ENCODE results near the gene ZBTB7B.

Gene ZBTB7B

DNA sequence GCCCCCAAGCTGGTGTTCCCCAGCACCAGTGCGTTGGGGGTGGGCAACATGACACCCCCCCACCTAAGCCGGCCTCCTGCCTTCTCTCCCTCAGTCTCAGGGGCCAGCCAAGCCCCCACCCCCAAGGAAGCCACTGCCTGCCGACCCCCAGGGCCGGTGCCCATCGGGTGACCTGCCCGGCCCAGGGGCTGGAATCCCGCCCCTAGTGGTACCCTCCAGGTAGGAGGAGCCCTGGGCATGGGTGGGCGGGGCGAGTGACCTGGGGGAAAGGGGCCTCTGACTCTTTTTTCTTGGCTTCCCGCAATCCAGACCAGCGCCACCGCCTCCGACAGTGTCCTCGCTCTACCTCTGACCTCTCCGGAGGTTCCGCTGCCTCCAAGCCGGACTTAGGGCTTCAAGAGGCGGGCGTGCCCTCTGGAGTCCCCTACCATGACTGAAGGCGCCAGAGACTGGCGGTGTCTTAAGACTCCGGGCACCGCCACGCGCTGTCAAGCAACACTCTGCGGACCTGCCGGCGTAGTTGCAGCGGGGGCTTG is 59.6 kb downstream of the ZBTB7B start:
- no peak for DNase-seq (ENCODE audit: low spot score in 2 of 2)
- H3K27ac Mint-ChIP-seq (ENCODE audit: low read depth) = no peak overlapping the region
- ATAC-seq (replicated peaks; ENCODE audit: extremely low read depth, poor library complexity, severe bottlenecking) = no peak
- no peaks in the 10 kb centered on the region for H3K9me3 Mint-ChIP-seq
- H3K27me3 Mint-ChIP-seq = no peaks in the 10 kb centered on the region
- peaks cover 14% of the 10 kb centered on the region for H3K36me3 Mint-ChIP-seq (ENCODE audit: insufficient read depth)
- H3K4me3 Mint-ChIP-seq = peak overlapping the region; percentile 81
- peaks cover 37% of the 10 kb centered on the region for H3K4me1 Mint-ChIP-seq

DNA sequence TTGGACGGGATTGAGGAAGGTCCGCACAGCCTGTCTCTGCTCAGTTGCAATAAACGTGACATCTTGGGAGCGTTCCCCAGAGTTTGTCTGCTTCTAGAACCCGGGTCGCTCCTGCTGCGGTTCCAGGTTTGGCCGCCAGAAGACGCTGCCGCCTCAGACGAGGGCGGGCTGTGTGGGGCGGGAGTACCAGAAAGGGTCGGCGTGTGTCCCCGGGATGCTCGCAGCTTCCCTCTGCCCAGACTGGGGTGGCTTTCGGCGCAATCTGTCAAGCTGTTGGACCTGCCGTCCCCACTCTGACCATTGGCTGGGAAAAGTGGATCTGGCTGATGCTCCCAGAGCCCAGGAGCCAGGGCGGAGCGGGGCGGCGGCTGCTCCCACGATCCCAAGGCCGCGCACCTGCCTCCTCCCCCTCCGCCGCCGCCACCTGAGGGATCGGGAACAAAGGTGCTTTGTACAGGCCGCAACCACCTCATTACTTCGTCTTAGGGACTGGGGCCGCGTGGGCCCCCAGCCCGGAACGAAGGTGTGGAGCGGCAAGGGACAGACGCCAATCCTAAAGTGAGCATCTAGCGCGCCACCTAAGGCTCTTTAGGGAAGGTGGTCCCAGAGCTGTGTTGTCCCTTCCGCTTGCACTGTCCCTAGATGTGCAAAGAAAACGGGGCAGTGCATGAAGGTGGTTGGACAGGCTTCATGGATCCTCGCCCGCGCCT is 60.3 kb downstream of the ZBTB7B start:
- H3K27ac Mint-ChIP-seq (ENCODE audit: low read depth) = peak overlapping the region; percentile 79

DNA sequence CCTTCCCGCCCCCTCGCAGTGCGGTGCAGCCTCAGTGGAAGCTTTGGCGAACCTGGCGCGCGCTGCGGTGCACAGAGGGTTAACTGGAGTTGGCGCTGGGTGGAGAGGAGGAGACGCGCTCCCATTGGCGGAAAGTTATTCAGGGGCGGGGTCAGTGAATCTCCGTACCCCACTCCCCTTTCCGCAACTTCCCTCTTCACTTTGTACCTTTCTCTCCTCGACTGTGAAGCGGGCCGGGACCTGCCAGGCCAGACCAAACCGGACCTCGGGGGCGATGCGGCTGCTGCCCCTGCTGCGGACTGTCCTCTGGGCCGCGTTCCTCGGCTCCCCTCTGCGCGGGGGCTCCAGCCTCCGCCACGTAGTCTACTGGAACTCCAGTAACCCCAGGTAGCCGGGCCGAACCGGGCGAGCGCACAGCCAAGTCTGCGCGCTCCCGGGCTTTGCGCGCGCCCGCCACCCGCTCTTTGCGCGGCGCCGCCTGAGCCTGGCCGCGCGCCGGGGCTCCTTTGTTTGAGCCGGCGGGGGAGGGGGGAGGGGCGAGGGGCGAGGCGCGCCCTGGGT is 61.0 kb downstream of the ZBTB7B start, which contains the start of gene EFNA4:
TSS of gene EFNA4 (plus strand) at position 191 of the 561 bp plus-strand sequence. CDS start at position 275, 84 bp downstream.
- no peaks in the 10 kb centered on the region for H3K9me3 Mint-ChIP-seq
- no peaks in the 10 kb centered on the region for H3K27me3 Mint-ChIP-seq
- peak within 1 kb of the TSS; percentile 79 for H3K27ac Mint-ChIP-seq (ENCODE audit: low read depth)
- peak within 1 kb of the TSS; percentile 81 for H3K4me3 Mint-ChIP-seq
- ATAC-seq (replicated peaks; ENCODE audit: extremely low read depth, poor library complexity, severe bottlenecking) (peak; percentile 82), DNase-seq (ENCODE audit: low spot score in 2 of 2) (peak; percentile 65 to 66)
- H3K4me1 Mint-ChIP-seq = peaks cover 37% of the 10 kb centered on the region
- H3K36me3 Mint-ChIP-seq (ENCODE audit: insufficient read depth) = peaks cover 15% of the 10 kb centered on the region

More for the DNA sequence above, 60.3 kb downstream of the ZBTB7B start:
- peak overlapping the region; percentile 81 for H3K4me3 Mint-ChIP-seq
- H3K9me3 Mint-ChIP-seq = no peaks in the 10 kb centered on the region
- peaks cover 37% of the 10 kb centered on the region for H3K4me1 Mint-ChIP-seq
- peak; percentile 43 to 64 for DNase-seq (ENCODE audit: low spot score in 2 of 2)
- H3K27me3 Mint-ChIP-seq = no peaks in the 10 kb centered on the region
- H3K36me3 Mint-ChIP-seq (ENCODE audit: insufficient read depth) = peaks cover 15% of the 10 kb centered on the region
- ATAC-seq (replicated peaks; ENCODE audit: extremely low read depth, poor library complexity, severe bottlenecking) = peak; percentile 35

DNA sequence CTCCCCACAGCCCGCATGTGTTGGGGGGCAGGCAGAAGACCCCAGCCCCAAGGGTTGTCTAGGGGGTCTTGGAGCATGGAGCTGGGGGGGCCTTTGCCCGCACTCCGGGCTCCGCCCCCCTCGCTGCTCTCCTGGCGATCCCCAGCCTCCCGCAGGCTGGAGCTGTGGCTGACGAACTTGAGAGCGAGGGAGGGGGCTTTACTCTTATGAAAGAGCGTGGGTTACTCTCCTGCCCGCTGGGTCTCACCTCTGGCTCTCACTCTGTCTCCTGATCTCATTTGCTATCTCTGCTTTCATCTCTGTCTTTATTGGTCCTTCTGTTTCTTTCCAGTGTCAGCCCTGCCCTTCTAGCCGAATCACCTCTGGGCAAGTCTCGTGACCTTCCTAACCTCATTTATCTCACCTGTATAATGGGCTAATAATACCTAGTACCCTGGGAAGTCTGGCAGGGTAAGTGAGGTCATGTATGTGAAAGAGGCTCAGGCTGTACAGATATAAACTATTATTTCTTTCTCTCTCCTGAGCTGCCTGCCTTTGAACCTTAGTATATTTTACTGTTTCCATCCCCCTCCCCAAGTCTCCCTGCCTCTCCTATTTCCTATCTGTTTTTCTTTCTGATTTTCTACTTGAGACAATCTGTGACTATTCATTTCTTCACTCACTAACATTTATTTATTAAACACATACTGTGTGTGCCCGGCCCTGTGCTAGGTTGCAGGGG is 61.7 kb downstream of the ZBTB7B start:
- H3K27me3 Mint-ChIP-seq = no peaks in the 10 kb centered on the region
- ATAC-seq (replicated peaks; ENCODE audit: extremely low read depth, poor library complexity, severe bottlenecking) (peak; percentile 16), DNase-seq (ENCODE audit: low spot score in 2 of 2) (no peak)
- no peaks in the 10 kb centered on the region for H3K9me3 Mint-ChIP-seq
- peaks cover 13% of the 10 kb centered on the region for H3K36me3 Mint-ChIP-seq (ENCODE audit: insufficient read depth)
- peak overlapping the region; percentile 81 for H3K4me3 Mint-ChIP-seq
- peak overlapping the region; percentile 5 for H3K27ac Mint-ChIP-seq (ENCODE audit: low read depth)
- H3K4me1 Mint-ChIP-seq = peaks cover 37% of the 10 kb centered on the region

DNA sequence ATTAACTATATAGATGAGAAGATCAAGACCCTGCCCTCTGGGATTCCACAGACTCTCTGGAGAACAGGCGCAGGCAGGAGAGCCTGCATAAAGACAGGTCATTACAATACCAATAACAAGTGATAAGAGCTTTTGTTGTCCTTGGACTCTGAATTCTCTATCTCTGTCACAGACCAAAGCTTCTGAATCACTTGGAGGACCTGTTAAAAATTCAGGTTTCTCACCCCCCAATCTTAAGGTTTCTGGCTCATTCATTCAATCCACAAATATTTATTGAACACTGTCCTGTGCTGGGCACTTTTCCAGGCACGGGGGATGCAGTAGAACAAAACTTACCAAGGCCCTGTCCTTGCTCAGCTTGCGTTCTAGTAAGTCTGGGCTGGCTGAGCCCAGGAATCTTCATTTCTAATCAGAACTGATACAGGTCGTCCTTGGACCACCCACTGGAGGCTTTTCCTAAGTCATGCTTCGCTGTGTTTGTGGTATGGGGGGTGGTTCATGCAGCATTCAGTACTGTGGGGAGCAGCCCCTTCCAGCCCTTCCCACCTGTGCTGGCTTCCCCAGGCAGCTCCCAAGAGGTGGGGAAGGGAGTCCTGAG is 62.3 kb downstream of the ZBTB7B start:
- peak overlapping the region; percentile 81 for H3K4me3 Mint-ChIP-seq

DNA sequence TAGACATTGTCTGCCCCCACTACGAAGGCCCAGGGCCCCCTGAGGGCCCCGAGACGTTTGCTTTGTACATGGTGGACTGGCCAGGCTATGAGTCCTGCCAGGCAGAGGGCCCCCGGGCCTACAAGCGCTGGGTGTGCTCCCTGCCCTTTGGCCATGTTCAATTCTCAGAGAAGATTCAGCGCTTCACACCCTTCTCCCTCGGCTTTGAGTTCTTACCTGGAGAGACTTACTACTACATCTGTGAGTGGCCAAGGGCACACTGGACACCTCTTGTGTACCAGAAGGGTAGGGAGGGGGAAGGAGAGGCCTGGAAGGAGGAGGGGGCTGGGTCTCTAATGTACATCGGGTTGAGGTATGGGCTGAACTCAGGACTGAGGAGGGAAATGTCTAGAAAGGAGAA is 64.2 kb downstream of the ZBTB7B start:
- no peak overlapping the region for H3K4me3 Mint-ChIP-seq
- H3K36me3 Mint-ChIP-seq (ENCODE audit: insufficient read depth) = peaks cover 13% of the 10 kb centered on the region
- no peaks in the 10 kb centered on the region for H3K27me3 Mint-ChIP-seq
- no peaks in the 10 kb centered on the region for H3K9me3 Mint-ChIP-seq
- DNase-seq (ENCODE audit: low spot score in 2 of 2) (no peak), ATAC-seq (replicated peaks; ENCODE audit: extremely low read depth, poor library complexity, severe bottlenecking) (no peak)
- H3K4me1 Mint-ChIP-seq = peaks cover 37% of the 10 kb centered on the region
- no peak overlapping the region for H3K27ac Mint-ChIP-seq (ENCODE audit: low read depth)

More for the DNA sequence above, 62.3 kb downstream of the ZBTB7B start:
- no peak overlapping the region for H3K27ac Mint-ChIP-seq (ENCODE audit: low read depth)
- H3K4me1 Mint-ChIP-seq = peaks cover 37% of the 10 kb centered on the region
- H3K9me3 Mint-ChIP-seq = no peaks in the 10 kb centered on the region
- no peaks in the 10 kb centered on the region for H3K27me3 Mint-ChIP-seq
- H3K36me3 Mint-ChIP-seq (ENCODE audit: insufficient read depth) = peaks cover 13% of the 10 kb centered on the region
- DNase-seq (ENCODE audit: low spot score in 2 of 2) = no peak
- ATAC-seq (replicated peaks; ENCODE audit: extremely low read depth, poor library complexity, severe bottlenecking) = no peak
